HepG2 (cell line): ENCODE results near the gene CLEC18C.
"Not testable (repeated sequence)": the region's sequence is repeated elsewhere in the genome, so short reads cannot be mapped to it uniquely, and the experiment has no call there.

Source experiments
- FOSL1 ChIP-seq: sonication (generic); formaldehyde crosslinking; IDR thresholded peaks from 2 replicates; pipeline ENCODE4 v1.9.0; 2021; ENCODE audit warnings: missing genetic modification reagents, borderline replicate concordance
- POLR2A ChIP-seq, 2 experiments: IDR thresholded peaks; 2 replicates each; pipeline ENCODE4 v1.6.1; 2011; ENCODE audit warnings: low read depth in 2 of 2, low read length in 2 of 2, mild to moderate bottlenecking in 1 of 2, moderate library complexity in 1 of 2; ENCODE audit not compliant: insufficient read depth in 1 of 2
- POLR2AphosphoS2 ChIP-seq: IDR thresholded peaks from 2 replicates; pipeline ENCODE4 v1.6.1; 2011; ENCODE audit warnings: low read depth, low read length, improper control_type of control experiment
- SAFB2 ChIP-seq: sonication (generic); formaldehyde crosslinking; IDR thresholded peaks from 2 replicates; pipeline ENCODE4 v1.5.1; 2020; ENCODE audit warnings: missing genetic modification reagents, low read depth, mild to moderate bottlenecking, borderline replicate concordance
- ZSCAN30 ChIP-seq: sonication (generic); formaldehyde crosslinking; IDR thresholded peaks from 2 replicates; pipeline ENCODE4 v1.5.0; 2020; ENCODE audit warnings: mild to moderate bottlenecking, missing genetic modification reagents
- TF ChIP-seq, protein P1 (sequence below): sonication (generic); formaldehyde crosslinking; IDR thresholded peaks from 2 replicates; pipeline ENCODE4 v1.5.0; 2020; ENCODE audit warnings: mild to moderate bottlenecking, missing genetic modification reagents
- TF ChIP-seq, protein P2 (sequence below): sonication (generic); formaldehyde crosslinking; IDR thresholded peaks from 2 replicates; pipeline ENCODE4 v1.5.0; 2020; ENCODE audit warnings: missing genetic modification reagents
- TF ChIP-seq, protein P3 (sequence below): sonication (generic); formaldehyde crosslinking; IDR thresholded peaks from 2 replicates; pipeline ENCODE4 v1.4.0; 2020; ENCODE audit warnings: low read depth, missing genetic modification reagents
- TF ChIP-seq, protein P4 (sequence below): sonication (generic); formaldehyde crosslinking; IDR thresholded peaks from 2 replicates; pipeline ENCODE4 v1.8.1; 2023; ENCODE audit warnings: missing genetic modification reagents, inconsistent platforms, borderline replicate concordance

DNA sequence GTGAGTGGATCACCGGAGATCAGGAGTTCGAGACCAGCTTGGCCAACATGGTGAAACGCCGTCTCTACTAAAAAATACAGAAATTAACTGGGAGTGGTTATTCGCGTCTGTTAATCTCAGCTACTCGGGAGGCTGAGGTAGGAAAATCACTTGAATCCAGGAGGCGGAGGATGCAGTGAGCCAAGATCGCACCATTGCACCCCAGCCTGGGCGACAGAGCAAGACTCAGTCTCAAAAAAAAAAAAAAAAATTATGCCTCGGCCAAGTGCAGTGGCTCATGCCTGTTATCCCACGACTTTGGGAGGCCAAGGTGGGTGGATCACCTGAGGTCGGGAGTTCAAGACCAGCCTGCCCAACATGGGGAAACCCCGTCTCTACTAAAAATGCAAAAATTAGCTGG lies 49.8 kb upstream of the CLEC18C start:
- TF ChIP-seq, protein P1, sequence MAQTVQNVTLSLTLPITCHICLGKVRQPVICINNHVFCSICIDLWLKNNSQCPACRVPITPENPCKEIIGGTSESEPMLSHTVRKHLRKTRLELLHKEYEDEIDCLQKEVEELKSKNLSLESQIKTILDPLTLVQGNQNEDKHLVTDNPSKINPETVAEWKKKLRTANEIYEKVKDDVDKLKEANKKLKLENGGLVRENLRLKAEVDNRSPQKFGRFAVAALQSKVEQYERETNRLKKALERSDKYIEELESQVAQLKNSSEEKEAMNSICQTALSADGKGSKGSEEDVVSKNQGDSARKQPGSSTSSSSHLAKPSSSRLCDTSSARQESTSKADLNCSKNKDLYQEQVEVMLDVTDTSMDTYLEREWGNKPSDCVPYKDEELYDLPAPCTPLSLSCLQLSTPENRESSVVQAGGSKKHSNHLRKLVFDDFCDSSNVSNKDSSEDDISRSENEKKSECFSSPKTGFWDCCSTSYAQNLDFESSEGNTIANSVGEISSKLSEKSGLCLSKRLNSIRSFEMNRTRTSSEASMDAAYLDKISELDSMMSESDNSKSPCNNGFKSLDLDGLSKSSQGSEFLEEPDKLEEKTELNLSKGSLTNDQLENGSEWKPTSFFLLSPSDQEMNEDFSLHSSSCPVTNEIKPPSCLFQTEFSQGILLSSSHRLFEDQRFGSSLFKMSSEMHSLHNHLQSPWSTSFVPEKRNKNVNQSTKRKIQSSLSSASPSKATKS, result not testable (repeated sequence)
- TF ChIP-seq, protein P2, sequence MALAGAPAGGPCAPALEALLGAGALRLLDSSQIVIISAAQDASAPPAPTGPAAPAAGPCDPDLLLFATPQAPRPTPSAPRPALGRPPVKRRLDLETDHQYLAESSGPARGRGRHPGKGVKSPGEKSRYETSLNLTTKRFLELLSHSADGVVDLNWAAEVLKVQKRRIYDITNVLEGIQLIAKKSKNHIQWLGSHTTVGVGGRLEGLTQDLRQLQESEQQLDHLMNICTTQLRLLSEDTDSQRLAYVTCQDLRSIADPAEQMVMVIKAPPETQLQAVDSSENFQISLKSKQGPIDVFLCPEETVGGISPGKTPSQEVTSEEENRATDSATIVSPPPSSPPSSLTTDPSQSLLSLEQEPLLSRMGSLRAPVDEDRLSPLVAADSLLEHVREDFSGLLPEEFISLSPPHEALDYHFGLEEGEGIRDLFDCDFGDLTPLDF, result not testable (repeated sequence)
- not testable (repeated sequence) for TF ChIP-seq POLR2A (IDR thresholded peaks at IDR 0.05; ENCODE audit: insufficient read depth in 1 of 2, low read depth in 2 of 2, low read length in 2 of 2); POLR2AphosphoS2; FOSL1 (CRISPR knock-in tag); ZSCAN30 (CRISPR knock-in tag); SAFB2 (CRISPR knock-in tag)
- TF ChIP-seq, protein P3, sequence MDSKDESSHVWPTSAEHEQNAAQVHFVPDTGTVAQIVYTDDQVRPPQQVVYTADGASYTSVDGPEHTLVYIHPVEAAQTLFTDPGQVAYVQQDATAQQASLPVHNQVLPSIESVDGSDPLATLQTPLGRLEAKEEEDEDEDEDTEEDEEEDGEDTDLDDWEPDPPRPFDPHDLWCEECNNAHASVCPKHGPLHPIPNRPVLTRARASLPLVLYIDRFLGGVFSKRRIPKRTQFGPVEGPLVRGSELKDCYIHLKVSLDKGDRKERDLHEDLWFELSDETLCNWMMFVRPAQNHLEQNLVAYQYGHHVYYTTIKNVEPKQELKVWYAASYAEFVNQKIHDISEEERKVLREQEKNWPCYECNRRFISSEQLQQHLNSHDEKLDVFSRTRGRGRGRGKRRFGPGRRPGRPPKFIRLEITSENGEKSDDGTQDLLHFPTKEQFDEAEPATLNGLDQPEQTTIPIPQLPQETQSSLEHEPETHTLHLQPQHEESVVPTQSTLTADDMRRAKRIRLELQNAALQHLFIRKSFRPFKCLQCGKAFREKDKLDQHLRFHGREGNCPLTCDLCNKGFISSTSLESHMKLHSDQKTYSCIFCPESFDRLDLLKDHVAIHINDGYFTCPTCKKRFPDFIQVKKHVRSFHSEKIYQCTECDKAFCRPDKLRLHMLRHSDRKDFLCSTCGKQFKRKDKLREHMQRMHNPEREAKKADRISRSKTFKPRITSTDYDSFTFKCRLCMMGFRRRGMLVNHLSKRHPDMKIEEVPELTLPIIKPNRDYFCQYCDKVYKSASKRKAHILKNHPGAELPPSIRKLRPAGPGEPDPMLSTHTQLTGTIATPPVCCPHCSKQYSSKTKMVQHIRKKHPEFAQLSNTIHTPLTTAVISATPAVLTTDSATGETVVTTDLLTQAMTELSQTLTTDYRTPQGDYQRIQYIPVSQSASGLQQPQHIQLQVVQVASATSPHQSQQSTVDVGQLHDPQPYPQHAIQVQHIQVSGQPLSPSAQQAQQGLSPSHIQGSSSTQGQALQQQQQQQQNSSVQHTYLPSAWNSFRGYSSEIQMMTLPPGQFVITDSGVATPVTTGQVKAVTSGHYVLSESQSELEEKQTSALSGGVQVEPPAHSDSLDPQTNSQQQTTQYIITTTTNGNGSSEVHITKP (CRISPR knock-in tag), result not testable (repeated sequence)
- TF ChIP-seq, protein P4, sequence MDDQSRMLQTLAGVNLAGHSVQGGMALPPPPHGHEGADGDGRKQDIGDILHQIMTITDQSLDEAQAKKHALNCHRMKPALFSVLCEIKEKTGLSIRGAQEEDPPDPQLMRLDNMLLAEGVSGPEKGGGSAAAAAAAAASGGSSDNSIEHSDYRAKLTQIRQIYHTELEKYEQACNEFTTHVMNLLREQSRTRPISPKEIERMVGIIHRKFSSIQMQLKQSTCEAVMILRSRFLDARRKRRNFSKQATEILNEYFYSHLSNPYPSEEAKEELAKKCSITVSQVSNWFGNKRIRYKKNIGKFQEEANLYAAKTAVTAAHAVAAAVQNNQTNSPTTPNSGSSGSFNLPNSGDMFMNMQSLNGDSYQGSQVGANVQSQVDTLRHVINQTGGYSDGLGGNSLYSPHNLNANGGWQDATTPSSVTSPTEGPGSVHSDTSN, result not testable (repeated sequence)
